HG02588 (cell line): ENCODE data around the gene MYH11.
"Not testable (repeated sequence)": the region's sequence is repeated elsewhere in the genome, so short reads cannot be mapped to it uniquely, and the experiment has no call there.

Source experiments
- ATAC-seq: cut with Tn5 transposase; IDR thresholded peaks from one replicate; pipeline ENCODE4 v1.9.1; 2021; ENCODE audit warnings: mild to moderate bottlenecking, moderate library complexity; ENCODE audit not compliant: unreplicated experiment

Gene MYH11

DNA sequence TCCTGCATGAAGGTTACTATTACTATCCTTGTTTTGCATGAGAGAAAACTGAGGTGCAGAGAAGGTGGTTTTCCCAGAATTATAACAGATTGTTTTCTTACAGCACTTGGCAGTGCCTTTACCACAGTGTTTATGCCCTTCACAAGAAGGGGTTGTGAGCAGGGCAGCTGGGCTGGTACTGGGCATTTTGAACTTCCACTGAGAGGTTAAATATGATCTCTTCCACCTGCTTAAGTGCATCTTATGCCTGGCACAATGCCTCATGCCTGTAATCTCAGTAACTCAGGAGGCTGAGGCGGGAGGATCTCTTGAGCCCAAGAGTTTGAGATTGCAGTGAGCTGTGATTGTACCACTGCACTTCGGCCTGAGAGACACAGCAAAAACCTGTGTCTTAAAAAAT, 170.5 kb downstream of the MYH11 start:
- no peak for ATAC-seq

DNA sequence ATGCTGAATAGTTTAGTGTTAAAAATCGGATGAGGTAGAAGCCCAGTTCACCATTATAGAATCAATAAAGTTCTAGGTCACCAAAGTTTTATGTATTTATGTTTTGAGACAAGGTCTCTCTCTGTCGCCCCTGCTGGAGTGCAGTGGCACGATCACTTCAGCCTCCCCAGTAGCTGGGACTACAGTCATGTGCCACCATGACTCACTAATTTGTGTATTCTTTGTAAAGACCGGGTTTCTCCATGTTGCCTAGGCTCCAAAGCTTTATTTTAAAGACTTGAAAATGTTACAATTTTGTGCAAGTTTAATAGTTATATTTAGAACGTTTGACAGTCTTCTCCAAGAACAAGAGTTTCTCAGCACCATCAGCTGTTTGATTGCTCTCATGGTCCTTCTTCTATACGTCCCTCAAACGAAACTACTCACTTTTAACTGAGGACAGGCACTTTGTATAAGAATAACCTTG, 174.7 kb downstream of the MYH11 start:
- no peak for ATAC-seq

DNA sequence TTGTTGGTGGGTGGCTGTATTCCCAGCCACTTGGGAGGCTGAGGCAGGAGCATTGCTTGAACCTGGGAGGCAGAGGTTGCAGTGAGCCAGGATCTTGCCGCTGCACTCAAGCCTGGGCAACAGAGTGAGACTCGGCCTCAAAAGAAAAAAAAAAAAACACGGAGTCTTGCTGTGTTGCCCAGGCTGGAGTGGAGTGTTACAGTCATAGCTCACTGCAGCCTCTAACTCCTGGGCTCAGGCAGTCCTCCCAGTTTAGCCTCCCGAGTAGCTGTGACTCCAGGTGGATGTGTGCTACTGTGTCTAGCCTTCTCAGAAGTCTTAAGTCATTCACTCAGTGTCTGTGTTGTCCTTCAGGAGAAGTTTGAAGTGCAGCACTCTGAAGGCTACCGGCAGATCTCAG, 179.4 kb downstream of the MYH11 start:
- no peak for ATAC-seq

DNA sequence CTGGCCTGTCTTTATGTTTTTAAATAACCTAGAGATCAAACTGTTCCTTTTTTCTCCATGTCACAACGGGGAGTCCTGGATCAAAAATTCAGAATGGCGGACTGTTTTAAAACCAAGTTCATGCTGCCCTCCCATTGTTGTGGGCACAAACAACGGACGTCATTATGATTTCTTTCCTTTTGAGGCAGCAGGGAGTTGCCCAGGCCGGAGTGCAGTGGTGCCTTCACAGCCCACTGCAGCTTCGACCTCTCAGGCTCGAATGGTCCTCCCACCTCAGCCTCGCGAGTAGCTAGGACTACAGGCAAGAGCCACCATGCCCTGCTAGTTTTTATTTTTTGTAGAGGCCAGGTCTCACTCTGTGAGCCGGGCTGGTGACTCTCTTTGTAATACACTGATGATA, 180.3 kb downstream of the MYH11 start:
- no peak for ATAC-seq

DNA sequence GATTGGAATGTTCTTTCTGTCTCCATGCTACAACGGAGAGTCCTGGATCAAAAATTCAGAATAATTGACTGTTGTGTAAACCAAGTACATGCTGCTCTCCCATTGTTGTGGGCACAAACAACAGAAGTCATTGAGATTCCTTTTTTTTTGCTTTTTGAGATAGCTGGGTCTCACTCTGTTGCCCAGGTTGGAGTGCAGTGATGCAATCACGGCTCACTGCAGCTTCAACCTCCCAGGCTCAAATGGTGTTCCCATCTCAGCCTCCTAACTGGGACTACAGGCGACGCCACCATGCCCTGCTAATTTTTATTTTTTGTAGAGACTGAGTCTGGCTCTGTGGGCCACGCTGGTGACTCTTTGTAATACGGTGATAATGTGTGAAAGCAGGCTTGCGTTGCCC, 182.3 kb downstream of the MYH11 start:
- ATAC-seq: no peak

DNA sequence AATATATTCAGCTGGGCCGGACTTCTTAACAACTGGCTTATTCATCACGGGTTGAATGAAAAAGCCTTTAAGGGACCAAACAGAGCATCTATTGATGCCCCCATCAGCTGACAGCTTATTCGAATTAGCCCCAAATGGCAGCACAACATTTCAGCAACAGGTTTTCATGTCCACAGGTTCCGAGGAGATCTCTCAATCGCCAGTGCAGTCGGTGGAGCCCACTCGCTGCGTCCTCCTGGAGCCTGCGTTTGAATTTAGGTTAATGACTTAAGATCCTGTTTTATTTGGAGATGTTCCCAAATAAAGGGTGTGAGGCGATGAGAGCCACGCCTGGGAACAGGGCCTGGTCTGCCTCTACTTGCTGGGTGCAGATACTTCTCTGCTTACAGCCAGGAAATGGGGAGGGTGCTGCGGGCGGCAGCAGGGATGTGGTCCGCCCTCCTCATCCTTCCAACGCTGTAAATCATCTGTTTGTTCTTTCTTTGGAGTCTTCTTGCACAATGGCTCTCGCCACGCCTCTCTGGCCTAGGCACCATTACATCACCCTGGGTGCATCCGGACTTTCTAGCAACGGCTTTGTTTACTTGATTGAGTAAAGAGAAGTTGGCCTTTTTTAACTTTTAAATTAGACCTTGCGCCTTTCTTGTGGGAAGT, 184.2 kb downstream of the MYH11 start:
- ATAC-seq: no peak

DNA sequence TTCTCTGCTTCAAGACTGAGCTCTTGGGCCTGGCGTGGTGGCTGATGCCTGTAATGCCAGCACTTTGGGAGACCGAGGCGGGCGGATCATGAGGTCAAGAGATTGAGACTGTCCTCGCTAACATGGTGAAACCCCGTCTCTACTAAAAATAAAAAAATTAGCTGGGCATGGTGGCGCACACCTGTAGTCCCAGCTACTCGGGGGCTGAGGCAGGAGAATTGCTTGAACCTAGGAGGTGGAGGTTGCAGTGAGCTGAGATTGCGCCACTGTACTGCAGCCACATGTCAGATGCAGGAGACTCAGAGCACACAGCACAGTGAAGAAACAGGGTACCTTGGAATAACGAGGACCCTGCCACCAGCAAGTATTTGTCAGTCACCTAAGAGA, 184.7 kb downstream of the MYH11 start:
- not testable (repeated sequence) for ATAC-seq

DNA sequence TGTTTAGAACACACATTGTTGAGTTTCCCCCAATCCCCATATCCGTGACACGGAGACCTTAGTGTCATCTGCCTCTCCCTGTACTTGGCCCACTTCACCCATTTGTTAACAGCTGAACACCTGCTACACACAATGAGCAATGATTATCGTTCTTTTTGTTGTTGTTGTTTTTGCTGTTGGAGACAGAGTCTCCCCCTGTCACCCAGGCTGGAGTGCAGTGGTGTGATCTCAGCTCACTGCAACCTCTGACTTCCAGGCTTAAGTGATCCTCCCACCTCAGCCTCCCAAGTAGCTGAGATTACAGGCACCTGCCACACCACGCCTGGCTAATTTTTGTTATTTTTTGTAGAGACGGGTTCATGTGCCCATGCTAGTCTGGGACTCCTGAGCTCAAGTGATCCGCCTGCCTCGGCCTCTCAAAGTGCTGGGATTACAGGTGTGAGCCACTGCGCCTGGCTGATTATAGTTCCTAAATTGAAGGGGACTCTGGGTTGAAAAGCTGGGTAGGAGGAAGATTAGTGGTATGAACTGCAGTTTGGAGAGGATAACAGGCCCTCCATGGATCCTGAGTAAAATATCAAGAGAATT, 185.2 kb downstream of the MYH11 start:
- ATAC-seq: no peak

DNA sequence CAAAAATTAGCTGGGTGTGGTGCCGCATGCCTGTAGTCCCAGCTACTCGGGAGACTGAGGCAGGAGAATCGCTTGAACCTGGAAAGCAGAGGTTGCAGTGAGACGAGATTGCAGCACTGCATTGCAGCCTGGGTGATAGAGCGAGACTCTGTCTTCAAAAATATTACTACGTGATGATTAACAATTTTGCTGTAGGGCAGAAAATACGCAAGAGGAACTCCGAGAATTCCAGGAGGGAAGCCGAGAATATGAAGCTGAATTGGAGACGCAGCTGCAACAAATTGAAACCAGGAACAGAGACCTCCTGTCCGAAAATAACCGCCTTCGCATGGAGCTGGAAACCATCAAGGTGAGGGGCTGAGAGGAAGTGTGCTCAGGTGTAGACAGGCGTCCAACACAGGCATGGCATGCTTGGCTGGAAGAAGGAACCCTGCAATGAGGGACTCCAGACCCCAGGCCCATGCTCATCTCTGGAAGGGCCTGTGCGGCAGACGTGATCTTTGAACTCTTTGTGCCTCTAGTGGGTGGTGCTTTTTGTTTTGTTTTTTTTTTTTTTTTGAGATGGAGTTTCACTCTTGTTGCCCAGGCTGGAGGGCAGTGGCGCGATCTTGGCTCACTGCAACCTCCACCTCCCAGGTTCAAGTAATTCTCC, 189.6 kb downstream of the MYH11 start:
- ATAC-seq: no peak

DNA sequence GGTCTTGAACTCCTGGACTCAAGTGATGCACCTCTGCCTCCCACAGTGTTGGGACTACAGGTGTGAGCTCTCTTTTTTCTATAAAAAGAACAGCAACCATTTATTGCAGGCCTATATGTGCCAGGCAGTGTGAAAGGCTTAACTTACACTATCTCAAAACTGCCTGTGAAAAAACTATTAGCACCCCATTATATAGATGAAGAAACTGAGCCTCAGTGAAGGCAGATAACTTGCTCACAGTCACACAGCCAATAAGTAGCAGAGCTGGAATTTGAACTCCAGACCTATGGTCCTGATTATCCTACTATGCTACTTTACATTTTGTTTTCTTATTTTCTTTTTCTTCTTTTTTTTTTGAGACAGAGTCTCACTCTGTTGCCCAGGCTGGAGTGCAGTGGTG, 191.7 kb downstream of the MYH11 start:
- no peak for ATAC-seq

DNA sequence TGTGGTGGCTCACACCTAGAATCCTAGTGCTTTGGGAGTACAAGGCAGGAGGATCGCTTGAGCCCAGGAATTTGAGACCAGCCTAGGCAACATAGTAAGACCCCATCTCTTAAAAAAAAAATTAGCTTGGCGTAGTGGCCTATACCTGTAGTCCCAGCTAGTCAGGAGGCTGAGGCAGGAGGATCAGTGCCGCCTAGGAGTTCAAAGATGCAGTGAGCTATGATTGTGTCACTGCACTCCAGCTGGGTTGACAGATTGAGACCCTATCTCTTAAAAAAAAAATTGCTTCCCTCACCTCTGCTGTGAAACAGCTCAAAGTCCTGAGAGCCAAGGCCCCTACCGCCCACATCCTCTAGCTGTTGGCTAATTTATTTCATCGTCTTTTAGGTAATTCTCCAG, 196.6 kb downstream of the MYH11 start:
- ATAC-seq: no peak

DNA sequence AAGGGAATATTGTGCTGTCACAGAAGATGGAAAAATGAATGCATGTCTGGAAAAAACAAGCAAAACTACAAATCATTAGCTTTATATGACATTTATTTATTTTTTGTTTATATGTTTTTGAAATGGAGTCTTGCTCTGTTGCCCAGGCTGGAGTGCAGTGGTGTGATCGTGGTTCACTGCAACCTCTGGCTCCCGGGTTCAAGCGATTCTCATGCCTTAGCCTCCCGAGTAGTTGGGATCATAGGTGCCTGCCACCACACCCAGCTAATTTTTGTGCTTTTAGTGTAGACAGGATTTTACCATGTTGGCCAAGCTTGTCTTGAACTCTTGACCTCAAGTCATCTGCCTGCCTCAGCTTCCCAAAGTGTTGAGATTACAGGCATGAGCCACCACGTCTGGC, 198.3 kb downstream of the MYH11 start:
- no peak for ATAC-seq

DNA sequence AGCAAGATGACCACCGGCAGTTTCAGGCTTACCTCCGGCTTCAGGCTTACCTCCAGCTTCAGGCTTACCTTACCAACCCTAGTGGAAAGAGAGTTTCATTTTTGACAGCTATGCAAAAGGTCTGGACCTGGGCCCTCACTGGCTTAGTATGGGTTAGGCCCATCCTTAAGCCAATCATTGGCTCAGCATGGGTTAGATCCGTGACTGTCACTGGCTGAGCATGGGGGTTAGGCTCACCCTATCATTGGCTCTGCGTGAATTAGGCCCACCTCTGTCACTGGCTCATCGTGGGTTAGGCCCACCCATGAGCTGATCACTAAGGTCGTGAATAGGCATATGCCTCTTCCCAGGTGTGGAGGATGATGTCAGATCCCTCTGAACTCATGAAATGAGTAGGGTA, 198.7 kb downstream of the MYH11 start:
- no peak for ATAC-seq

DNA sequence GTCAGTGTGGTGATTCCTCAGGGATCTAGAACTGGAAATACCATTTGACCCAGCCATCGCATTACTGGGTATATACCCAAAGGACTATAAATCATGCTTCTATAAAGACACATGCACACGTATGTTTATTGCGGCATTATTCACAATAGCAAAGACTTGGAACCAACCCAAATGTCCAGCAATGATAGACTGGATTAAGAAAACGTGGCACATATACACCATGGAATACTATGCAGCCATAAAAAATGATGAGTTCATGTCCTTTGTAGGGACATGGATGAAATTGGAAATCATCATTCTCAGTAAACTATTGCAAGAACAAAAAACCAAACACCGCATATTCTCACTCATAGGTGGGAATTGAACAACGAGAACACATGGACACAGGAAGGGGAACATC, 201.3 kb downstream of the MYH11 start:
- ATAC-seq: not testable (repeated sequence)

DNA sequence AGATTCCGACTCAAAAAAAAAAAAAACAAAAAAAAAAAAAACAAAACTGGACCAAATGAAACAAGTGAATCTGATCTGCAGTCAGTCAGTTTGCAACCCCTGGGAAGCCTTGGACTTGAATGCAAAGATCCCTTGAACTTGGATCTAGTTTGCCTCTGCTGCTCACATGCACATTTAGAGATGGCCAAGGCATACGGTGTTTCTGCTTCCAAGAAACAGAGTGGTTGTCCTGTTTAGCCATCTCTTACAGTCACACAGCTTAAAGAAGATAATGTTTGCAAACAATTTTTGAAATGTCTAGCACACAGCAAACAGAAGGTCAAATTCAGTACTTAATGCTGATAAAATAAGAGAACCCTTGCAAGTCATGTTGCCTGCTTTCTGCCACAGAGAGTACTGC, 202.2 kb downstream of the MYH11 start:
- no peak for ATAC-seq

DNA sequence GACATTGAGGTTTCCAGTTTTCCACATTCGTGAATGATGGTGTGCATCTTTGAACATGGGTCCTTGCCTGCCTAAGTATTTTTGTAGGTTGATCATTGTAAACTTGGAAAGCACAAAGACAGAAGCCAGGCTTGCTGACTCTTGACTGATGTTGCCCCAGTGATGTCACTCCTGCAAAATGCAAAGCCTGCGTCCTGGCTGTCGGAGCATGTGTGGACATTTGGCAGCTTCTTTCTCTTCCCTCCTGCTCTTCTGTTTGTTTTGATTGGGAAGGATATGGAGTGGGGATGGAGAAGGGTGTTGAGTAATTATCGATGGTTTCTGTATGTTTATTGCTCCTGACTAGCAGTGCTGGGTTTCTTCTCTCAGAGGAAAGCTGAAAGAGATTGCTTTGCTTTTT, 203.6 kb downstream of the MYH11 start:
- no peak for ATAC-seq
